A549 (cell line): ENCODE results near the gene TMTC1. TPM values are rescaled to one million over a fixed set of nuclear protein-coding genes. Genes with fewer than 3 reads are reported as not detected.
"Not testable (repeated sequence)": the region's sequence is repeated elsewhere in the genome, so short reads cannot be mapped to it uniquely, and the experiment has no call there.

Experiments used
- ATAC-seq, 2 experiments: fragments of 200-7000 bp in 1 of 2; fragments of >200 bp in 1 of 2; cut with Nextera tagmentation in 1 of 2; cut with Tn5 transposase in 1 of 2; 3 replicates each; pipeline versions ENCODE4 v1.8.0 to v1.9.1; 2018 to 2020; ENCODE audit warnings: mild to moderate bottlenecking in 1 of 2, moderate library complexity in 1 of 2
- CTCF ChIA-PET: fragments of 300-600 bp; sonication (Branson Sonifier 250); formaldehyde crosslinking; extraction: SDS; loops from one replicate; lab custom pipeline; 2021; ENCODE audit warnings: antibody characterized with exemption, inconsistent platforms; lab: Yijun Ruan, JAX
- POLR2A ChIA-PET: fragments of 350-600 bp; formaldehyde crosslinking; extraction: SDS; loops from one replicate; lab custom pipeline; 2021; ENCODE audit warnings: antibody characterized with exemption, inconsistent platforms; lab: Yijun Ruan, JAX
- DNase-seq, 2 experiments: peaks; one replicate each; pipeline versions ENCODE4 v3.0.0 to v3.0.0-alpha.2; 2011 to 2016; ENCODE audit warnings: low read depth in 1 of 2, low spot score in 1 of 2
- FAIRE-seq: peaks from 2 replicates; lab custom pipeline; 2011; peaks lifted over from hg19 to GRCh38; lab: Jason Lieb, UNC
- H3K27ac ChIP-seq, 2 experiments: fragments of >200 bp; sonication (Bioruptor Twin); formaldehyde crosslinking; 3 replicates each; pipeline ENCODE4 v1.5.1; 2016 to 2017
- H3K4me1 ChIP-seq: fragments of >200 bp; sonication (Bioruptor Twin); formaldehyde crosslinking; 3 replicates; pipeline ENCODE4 v1.6.1; 2016
- H3K4me2 ChIP-seq: fragments of >200 bp; sonication (Bioruptor Twin); formaldehyde crosslinking; 3 replicates; pipeline ENCODE4 v1.6.1; 2016
- H3K4me3 ChIP-seq: fragments of >200 bp; sonication (Bioruptor Twin); formaldehyde crosslinking; 3 replicates; pipeline ENCODE4 v1.5.1; 2016
- H3K9me3 ChIP-seq: fragments of >200 bp; sonication (Bioruptor Twin); formaldehyde crosslinking; 3 replicates; pipeline ENCODE4 v1.6.1; 2016
- ATOH8 ChIP-seq: fragments of 250-450 bp; sonication (Bioruptor Pico); IDR thresholded peaks from 2 replicates; pipeline ENCODE4 v1.5.0; 2020; ENCODE audit warnings: low read depth, mild to moderate bottlenecking, moderate library complexity
- CBX2 ChIP-seq: fragments of 200-600 bp; sonication (generic); IDR thresholded peaks from 2 replicates; pipeline ENCODE4 v1.6.1; 2016; ENCODE audit warnings: low read depth, mild to moderate bottlenecking, borderline replicate concordance
- CBX8 ChIP-seq: fragments of 200-600 bp; sonication (generic); IDR thresholded peaks from 2 replicates; pipeline ENCODE4 v1.6.1; 2016
- CHD4 ChIP-seq: fragments of 200-600 bp; sonication (generic); IDR thresholded peaks from 2 replicates; pipeline ENCODE4 v1.6.1; 2016; ENCODE audit warnings: antibody characterized with exemption, mild to moderate bottlenecking, borderline replicate concordance
- CTCF ChIP-seq: fragments of >200 bp; sonication (Bioruptor Twin); formaldehyde crosslinking; IDR thresholded peaks from 3 replicates; pipeline ENCODE4 v1.5.1; 2016
- EHF ChIP-seq: fragments of 250-450 bp; sonication (Bioruptor Pico); IDR thresholded peaks from 2 replicates; pipeline ENCODE4 v1.5.0; 2020; ENCODE audit warnings: mild to moderate bottlenecking
- EHMT2 ChIP-seq: fragments of 200-600 bp; sonication (generic); IDR thresholded peaks from 2 replicates; pipeline ENCODE4 v1.6.1; 2016; ENCODE audit warnings: antibody characterized with exemption, low read depth, mild to moderate bottlenecking, moderate library complexity
- EP300 ChIP-seq, 2 experiments: fragments of >200 bp; sonication (Bioruptor Twin); formaldehyde crosslinking; IDR thresholded peaks; 2 replicates in 1 of 2; 3 replicates in 1 of 2; pipeline ENCODE4 v1.6.1; 2016 to 2017
- FOSB ChIP-seq: fragments of 250-450 bp; sonication (Bioruptor Pico); IDR thresholded peaks from 2 replicates; pipeline ENCODE4 v1.5.0; 2020; ENCODE audit warnings: mild to moderate bottlenecking, moderate library complexity
- FOXS1 ChIP-seq: fragments of 250-450 bp; sonication (Bioruptor Pico); IDR thresholded peaks from 2 replicates; pipeline ENCODE4 v1.5.0; 2020; ENCODE audit warnings: mild to moderate bottlenecking, moderate library complexity
- GATA3 ChIP-seq: IDR thresholded peaks from 2 replicates; pipeline ENCODE4 v1.6.1; 2012; ENCODE audit warnings: borderline replicate concordance
- HDAC2 ChIP-seq: fragments of 200-600 bp; sonication (generic); IDR thresholded peaks from 2 replicates; pipeline ENCODE4 v1.6.1; 2016
- HEYL ChIP-seq: fragments of 250-450 bp; sonication (Bioruptor Pico); IDR thresholded peaks from 2 replicates; pipeline ENCODE4 v1.8.0; 2021; ENCODE audit warnings: mild to moderate bottlenecking, moderate library complexity
- HOXA7 ChIP-seq: fragments of 250-450 bp; sonication (Bioruptor Pico); IDR thresholded peaks from 2 replicates; pipeline ENCODE4 v1.5.0; 2020; ENCODE audit warnings: mild to moderate bottlenecking, moderate library complexity
- HOXB13 ChIP-seq: fragments of 250-450 bp; sonication (Bioruptor Pico); IDR thresholded peaks from 2 replicates; pipeline ENCODE4 v1.5.0; 2020; ENCODE audit warnings: low read depth, mild to moderate bottlenecking, moderate library complexity
- HOXB5 ChIP-seq: fragments of 250-450 bp; sonication (Bioruptor Pico); IDR thresholded peaks from 2 replicates; pipeline ENCODE4 v1.5.0; 2020; ENCODE audit warnings: mild to moderate bottlenecking, moderate library complexity
- KDM1A ChIP-seq: fragments of 200-600 bp; sonication (generic); IDR thresholded peaks from 2 replicates; pipeline ENCODE4 v1.6.1; 2016; ENCODE audit warnings: low read depth, mild to moderate bottlenecking
- MAFK ChIP-seq: fragments of 450-650 bp; IDR thresholded peaks from 2 replicates; pipeline ENCODE4 v1.6.1; 2014; ENCODE audit not compliant: partially characterized antibody
- MAZ ChIP-seq: fragments of 150-350 bp; IDR thresholded peaks from 2 replicates; pipeline ENCODE4 v1.6.1; 2014; ENCODE audit warnings: antibody characterized with exemption, low read depth, low read length, borderline replicate concordance
- NFE2L2 ChIP-seq: fragments of 150-350 bp; conservative IDR thresholded peaks from 2 replicates; pipeline ENCODE4 v1.6.1; 2014; ENCODE audit warnings: low read length
- NPAS2 ChIP-seq: fragments of 250-450 bp; sonication (Bioruptor Pico); IDR thresholded peaks from 2 replicates; pipeline ENCODE4 v1.8.0; 2022; ENCODE audit warnings: mild to moderate bottlenecking, moderate library complexity, borderline replicate concordance
- NR3C1 ChIP-seq: fragments of >200 bp; sonication (Bioruptor Twin); formaldehyde crosslinking; IDR thresholded peaks from 3 replicates; pipeline ENCODE4 v1.6.1; 2017
- POLR2A ChIP-seq: IDR thresholded peaks from 2 replicates; pipeline ENCODE4 v1.6.1; 2012; ENCODE audit warnings: mild to moderate bottlenecking, low read length
- RAD21 ChIP-seq, 2 experiments: fragments of >200 bp in 1 of 2; sonication (Bioruptor Twin) in 1 of 2; formaldehyde crosslinking in 1 of 2; IDR thresholded peaks in 1 of 2; conservative IDR thresholded peaks in 1 of 2; 2 replicates in 1 of 2; 3 replicates in 1 of 2; pipeline ENCODE4 v1.6.1; 2012 to 2018; ENCODE audit warnings: inconsistent platforms in 1 of 2
- SMC3 ChIP-seq: fragments of >200 bp; sonication (Bioruptor Twin); formaldehyde crosslinking; IDR thresholded peaks from 3 replicates; pipeline ENCODE4 v1.6.1; 2018; ENCODE audit warnings: inconsistent platforms
- USF2 ChIP-seq: fragments of 450-650 bp; IDR thresholded peaks from 2 replicates; pipeline ENCODE4 v1.6.1; 2014; ENCODE audit warnings: antibody characterized with exemption
- ZC3H11A ChIP-seq: fragments of 450-650 bp; IDR thresholded peaks from 2 replicates; pipeline ENCODE4 v1.6.1; 2014; ENCODE audit warnings: antibody characterized with exemption, mild to moderate bottlenecking
- ZNF302 ChIP-seq: fragments of 250-450 bp; sonication (Bioruptor Pico); IDR thresholded peaks from 2 replicates; pipeline ENCODE4 v1.9.0; 2021; ENCODE audit warnings: inconsistent platforms, mild to moderate bottlenecking, moderate library complexity
- ZSCAN20 ChIP-seq: fragments of 250-450 bp; sonication (Bioruptor Pico); IDR thresholded peaks from 2 replicates; pipeline ENCODE4 v1.8.0; 2022; ENCODE audit warnings: mild to moderate bottlenecking, moderate library complexity
- WGBS: methylation state at CpG from one replicate; pipeline ENCODE4 v1.1.6; 2017; ENCODE audit errors: missing lambda C conversion rate; 5-methylcytosine and 5-hydroxymethylcytosine counted together
- polyA plus RNA-seq, 4 experiments: library from polyadenylated mRNA; depleted of rRNA in 3 of 4; stranded (reverse); fragments of >200 nt; fragmentation: RNase III in 1 of 4; extraction: RNeasy Plus Mini Kit Qiagen cat#74134 plus additional on column Dnase treatment in 1 of 4; gene quantifications; 2 replicates in 3 of 4; 3 replicates in 1 of 4; pipeline ENCODE4 v1.2.3, GENCODE V29; 2011 to 2017

TMTC1 gene
- polyA plus RNA-seq, 2 of the 4 experiments (the other 2 are of a cell fraction) = 0.28 TPM; not detected in 1

- FAIRE-seq = no peak
- CTCF ChIA-PET = interaction anchor here (1.1 kb wide), 1 partner anchor 120 kb away, joined by 3 read pairs; no protein-coding TSS in a partner anchor
- Histone ChIP-seq H3K4me3 (no peak overlapping the region), H3K9me3 (no peaks in the 10 kb centered on the region), H3K4me1 (no peaks in the 10 kb centered on the region), H3K27ac (peak overlapping the region in 1 of 2 experiments; percentile 61; a peak in 2 of 6 replicates), H3K4me2 (no peak overlapping the region)
- POLR2A ChIA-PET = no interaction called here
- TF ChIP-seq RAD21 (conservative IDR thresholded peaks at IDR 0.05 in 1 of 2, IDR thresholded peaks at IDR 0.05 in 1 of 2) (no peak), ZNF302 (no peak), HDAC2 (no peak), NR3C1 (no peak)
- DNase-seq = no peak
- 48% methylated on average over 10 of the region's 10 CpGs for WGBS
- ATAC-seq = no peak
Measured at GRCh38 chr12:29639893-29640495, 143.7 kb downstream of the TMTC1 start.

- 52% methylated on average over 8 of the region's 8 CpGs for WGBS
- FAIRE-seq = no peak
- ChIA-PET CTCF (no interaction called here), POLR2A (no interaction called here)
- no peaks in the 10 kb centered on the region for H3K4me1 ChIP-seq
- no peak overlapping the region for H3K4me2 ChIP-seq
- H3K9me3 ChIP-seq = no peaks in the 10 kb centered on the region
- ATAC-seq = no peak
- no peak overlapping the region for H3K4me3 ChIP-seq
- no peak for TF ChIP-seq HOXA7
- TF ChIP-seq MAZ = no peak
- TF ChIP-seq POLR2A = no peak
- TF ChIP-seq NFE2L2 = no peak
- no peak for TF ChIP-seq USF2
- no peak for TF ChIP-seq ZC3H11A
- TF ChIP-seq GATA3 = no peak
- TF ChIP-seq HDAC2 = no peak
- TF ChIP-seq NPAS2 (CRISPR knock-in tag) = no peak
- no peak overlapping the region for H3K27ac ChIP-seq
- no peak for DNase-seq
Measured at GRCh38 chr12:29638528-29638927, 145.2 kb downstream of the TMTC1 start.

- DNase-seq (no peak), FAIRE-seq (no peak), ATAC-seq (no peak)
- no peak for TF ChIP-seq CHD4
- TF ChIP-seq HOXB13 = no peak
- no peak for TF ChIP-seq CTCF
- no peak for TF ChIP-seq SMC3
- TF ChIP-seq FOXS1 (CRISPR knock-in tag) = no peak
- no peak for TF ChIP-seq HEYL (CRISPR knock-in tag)
- no peak for TF ChIP-seq MAFK
- no peak for TF ChIP-seq ZSCAN20 (CRISPR knock-in tag)
- TF ChIP-seq EP300 (IDR thresholded peaks at IDR 0.05) = no peak
- TF ChIP-seq CBX2 = no peak
- TF ChIP-seq EHF (CRISPR knock-in tag) = no peak
- no peak for TF ChIP-seq CBX8
- no peak for TF ChIP-seq USF2
- no peak for TF ChIP-seq EHMT2
- no peak for TF ChIP-seq HOXB5
- TF ChIP-seq KDM1A = no peak
- TF ChIP-seq ATOH8 = no peak
- TF ChIP-seq ZNF302 = no peak
- TF ChIP-seq FOSB = no peak
- Histone ChIP-seq H3K27ac (no peak overlapping the region), H3K4me1 (no peaks in the 10 kb centered on the region), H3K4me2 (no peak overlapping the region), H3K9me3 (no peaks in the 10 kb centered on the region), H3K4me3 (no peak overlapping the region)
- CTCF ChIA-PET = no interaction called here
- POLR2A ChIA-PET = no interaction called here
- 4% methylated on average over 3 of the region's 3 CpGs for WGBS
Measured at GRCh38 chr12:29634057-29634456, 149.7 kb downstream of the TMTC1 start.

GRCh38 chr12:29630164-29630563 is 153.6 kb downstream of the TMTC1 start:
- ATAC-seq, H3K4me2 ChIP-seq, FAIRE-seq, CTCF ChIA-PET, H3K27ac ChIP-seq, H3K9me3 ChIP-seq, H3K4me3 ChIP-seq, POLR2A ChIA-PET, H3K4me1 ChIP-seq, DNase-seq: not testable (repeated sequence)
- WGBS = 0% methylated on average over 1 of the region's 1 CpG
